Esophagus squamous epithelium (tissue), 4 donors: ENCODE results near the gene EFNB2.

ENCODE experiments used
- CTCF ChIP-seq, 6 experiments: fragments of 450-650 bp in 4 of 6; fragments of 200-600 bp in 2 of 6; sonication (generic) in 2 of 6; IDR thresholded peaks; one replicate each; pipeline ENCODE4 v1.5.1; 2016 to 2019; ENCODE audit warnings: antibody characterized with exemption in 6 of 6, mild to moderate bottlenecking in 4 of 6, moderate library complexity in 4 of 6
- POLR2A ChIP-seq, 4 donors: fragments of 450-650 bp; IDR thresholded peaks; one replicate each; pipeline ENCODE4 v1.6.1; 2017; ENCODE audit warnings: antibody characterized with exemption in 4 of 4, mild to moderate bottlenecking in 4 of 4, moderate library complexity in 3 of 4

GRCh38 chr13:106505732-106506131 lies 29.7 kb downstream of the EFNB2 start:
- no peak for TF ChIP-seq CTCF (IDR thresholded peaks at IDR 0.05)
- no peak for TF ChIP-seq POLR2A (IDR thresholded peaks at IDR 0.05)
